ENCODE results near the gene PI4K2A.

DNA sequence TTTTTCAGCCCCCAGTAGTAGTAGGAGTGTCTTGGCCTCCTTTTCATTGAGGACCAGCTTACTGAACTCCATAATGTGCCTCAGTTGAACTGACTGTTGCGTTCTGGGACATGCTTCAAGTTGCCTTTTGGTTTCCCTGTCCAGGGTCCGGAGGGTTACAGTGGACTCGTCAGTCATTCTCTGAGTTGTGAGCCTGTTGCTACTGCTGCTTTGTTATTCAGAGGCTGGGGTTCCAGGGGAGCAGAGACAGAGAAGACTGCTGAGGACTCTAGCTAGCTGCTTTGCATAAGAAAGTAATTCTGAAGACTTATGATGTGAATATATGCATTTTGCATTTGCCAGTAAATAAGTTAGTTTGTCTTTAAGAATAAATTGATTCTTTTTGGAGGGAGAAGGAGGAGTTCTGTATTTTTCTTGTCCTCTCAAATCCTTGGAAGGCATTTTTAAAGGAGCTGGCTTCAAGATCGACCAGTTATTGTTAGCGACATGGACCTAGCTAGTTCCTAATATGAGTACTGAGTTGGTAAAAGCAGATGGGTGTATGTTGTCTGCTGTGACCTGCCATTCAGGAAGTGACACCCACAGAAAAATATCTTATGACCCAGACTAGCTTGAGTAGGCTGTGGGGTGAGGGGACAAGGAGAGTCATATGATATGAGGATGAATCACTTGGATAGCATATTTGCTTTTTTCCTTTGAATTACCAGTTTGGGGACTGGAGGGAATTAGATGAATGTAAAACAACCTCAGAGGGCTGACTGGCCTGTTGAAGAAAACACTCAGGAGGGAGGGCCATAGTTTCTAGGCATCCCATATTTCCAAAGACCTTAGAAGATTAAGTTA, 8.3 kb downstream of the PI4K2A start:
- TF ChIP-seq, protein P1, sequence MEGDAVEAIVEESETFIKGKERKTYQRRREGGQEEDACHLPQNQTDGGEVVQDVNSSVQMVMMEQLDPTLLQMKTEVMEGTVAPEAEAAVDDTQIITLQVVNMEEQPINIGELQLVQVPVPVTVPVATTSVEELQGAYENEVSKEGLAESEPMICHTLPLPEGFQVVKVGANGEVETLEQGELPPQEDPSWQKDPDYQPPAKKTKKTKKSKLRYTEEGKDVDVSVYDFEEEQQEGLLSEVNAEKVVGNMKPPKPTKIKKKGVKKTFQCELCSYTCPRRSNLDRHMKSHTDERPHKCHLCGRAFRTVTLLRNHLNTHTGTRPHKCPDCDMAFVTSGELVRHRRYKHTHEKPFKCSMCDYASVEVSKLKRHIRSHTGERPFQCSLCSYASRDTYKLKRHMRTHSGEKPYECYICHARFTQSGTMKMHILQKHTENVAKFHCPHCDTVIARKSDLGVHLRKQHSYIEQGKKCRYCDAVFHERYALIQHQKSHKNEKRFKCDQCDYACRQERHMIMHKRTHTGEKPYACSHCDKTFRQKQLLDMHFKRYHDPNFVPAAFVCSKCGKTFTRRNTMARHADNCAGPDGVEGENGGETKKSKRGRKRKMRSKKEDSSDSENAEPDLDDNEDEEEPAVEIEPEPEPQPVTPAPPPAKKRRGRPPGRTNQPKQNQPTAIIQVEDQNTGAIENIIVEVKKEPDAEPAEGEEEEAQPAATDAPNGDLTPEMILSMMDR (conservative IDR thresholded peaks at IDR 0.05; ENCODE audit: low read length) = no peak
- no peak for TF ChIP-seq EZH2phosphoT487 (IDR thresholded peaks at IDR 0.05; ENCODE audit: borderline replicate concordance)

Data from Loucy (cell line).